Femur (tissue), 1 donor: Measurements from ENCODE around the gene PDK1.
A peak's percentile ranks its signal among the peaks of the same experiment; 100 is the strongest.
"Not testable (repeated sequence)": the region's sequence is repeated elsewhere in the genome, so short reads cannot be mapped to it uniquely, and the experiment has no call there.

Experiments used
- DNase-seq: peaks from one replicate; pipeline ENCODE4 v3.0.0-alpha.2; 2017

PDK1 gene

GRCh38 chr2:172555522-172556283 is at the start of gene PDK1:
Gene PDK1 (plus strand): TSS chr2:172556090. CDS start chr2:172556151, 61 bp downstream.
- DNase-seq, result peak; percentile 94

GRCh38 chr2:172507199-172507598 is 48.7 kb upstream of the PDK1 start:
- no peak for DNase-seq

GRCh38 chr2:172510088-172510487 is 45.8 kb upstream of the PDK1 start:
- no peak for DNase-seq

- no peak for DNase-seq
Observed at GRCh38 chr2:172510548-172510947, 45.3 kb upstream of the PDK1 start.

- DNase-seq, result no peak
Observed at GRCh38 chr2:172512810-172513523, 42.9 kb upstream of the PDK1 start.

GRCh38 chr2:172513524-172513900 is 42.4 kb upstream of the PDK1 start:
- DNase-seq, result no peak

GRCh38 chr2:172513935-172514586 is 41.8 kb upstream of the PDK1 start:
- DNase-seq, result no peak

GRCh38 chr2:172516299-172516698 is 39.6 kb upstream of the PDK1 start:
- no peak for DNase-seq

GRCh38 chr2:172518995-172519394 is 36.9 kb upstream of the PDK1 start:
- DNase-seq, result no peak

- DNase-seq, result no peak
Observed at GRCh38 chr2:172525601-172526000, 30.3 kb upstream of the PDK1 start.

GRCh38 chr2:172531309-172531708 is 24.6 kb upstream of the PDK1 start:
- no peak for DNase-seq

- not testable (repeated sequence) for DNase-seq
Observed at GRCh38 chr2:172532461-172532860, 23.4 kb upstream of the PDK1 start.

GRCh38 chr2:172533687-172534086 is 22.2 kb upstream of the PDK1 start:
- DNase-seq, result no peak

GRCh38 chr2:172535119-172535518 is 20.8 kb upstream of the PDK1 start:
- no peak for DNase-seq

GRCh38 chr2:172537851-172538250 is 18.0 kb upstream of the PDK1 start:
- not testable (repeated sequence) for DNase-seq

- no peak for DNase-seq
Observed at GRCh38 chr2:172539767-172540166, 16.1 kb upstream of the PDK1 start.

GRCh38 chr2:172540421-172540820 is 15.5 kb upstream of the PDK1 start:
- no peak for DNase-seq

- no peak for DNase-seq
Observed at GRCh38 chr2:172545408-172546075, 10.3 kb upstream of the PDK1 start.

- DNase-seq, result no peak
Observed at GRCh38 chr2:172549131-172549530, 6.8 kb upstream of the PDK1 start.

- not testable (repeated sequence) for DNase-seq
Observed at GRCh38 chr2:172549802-172550201, 6.1 kb upstream of the PDK1 start.

- DNase-seq, result no peak
Observed at GRCh38 chr2:172550419-172550818, 5.5 kb upstream of the PDK1 start.

GRCh38 chr2:172551271-172551670 is 4.6 kb upstream of the PDK1 start:
- no peak for DNase-seq
